Suprapubic skin (tissue), 4 donors: ENCODE data around the gene UBALD1. TPM values are rescaled to one million over a fixed set of nuclear protein-coding genes. Genes with fewer than 3 reads are reported as not detected.

Source experiments
- DNase-seq, 2 donors: peaks; one replicate each; pipeline ENCODE4 v3.0.0-alpha.2; 2019; ENCODE audit warnings: low spot score in 2 of 2
- H3K27ac ChIP-seq: fragments of 200-600 bp; sonication (generic); one replicate; pipeline ENCODE4 v1.5.1; 2019
- H3K27me3 ChIP-seq: fragments of 200-600 bp; sonication (generic); one replicate; pipeline ENCODE4 v1.5.1; 2019
- H3K36me3 ChIP-seq: fragments of 200-600 bp; sonication (generic); one replicate; pipeline ENCODE4 v1.5.1; 2019
- H3K4me1 ChIP-seq: fragments of 200-600 bp; sonication (generic); one replicate; pipeline ENCODE4 v1.5.1; 2019
- H3K4me3 ChIP-seq: fragments of 200-600 bp; sonication (generic); one replicate; pipeline ENCODE4 v1.5.1; 2019; ENCODE audit warnings: mild to moderate bottlenecking
- H3K9me3 ChIP-seq: fragments of 200-600 bp; sonication (generic); one replicate; pipeline ENCODE4 v1.5.1; 2019
- EP300 ChIP-seq: sonication (generic); formaldehyde crosslinking; IDR thresholded peaks from one replicate; pipeline ENCODE4 v1.6.1; 2017; ENCODE audit warnings: antibody characterized with exemption
- POLR2A ChIP-seq, 2 donors: fragments of 450-650 bp; IDR thresholded peaks; one replicate each; pipeline ENCODE4 v1.6.1; 2017; ENCODE audit warnings: antibody characterized with exemption in 2 of 2, mild to moderate bottlenecking in 2 of 2, moderate library complexity in 2 of 2
- POLR2AphosphoS5 ChIP-seq, 3 donors: sonication (generic); formaldehyde crosslinking; IDR thresholded peaks; one replicate each; pipeline ENCODE4 v1.6.1; 2017; ENCODE audit warnings: antibody characterized with exemption in 3 of 3
- WGBS: methylation state at CpG from one replicate; pipeline ENCODE4 v1.1.5; 2018; 5-methylcytosine and 5-hydroxymethylcytosine counted together
- total RNA-seq, 4 donors: library from RNA; depleted of rRNA; stranded (reverse); fragments of >200 nt; gene quantifications; one replicate each; pipeline ENCODE4 v1.1.0, GENCODE V29; 2016
- TF ChIP-seq, protein P1 (sequence below), 2 donors: fragments of 200-600 bp in 1 of 2; fragments of 450-650 bp in 1 of 2; sonication (generic) in 1 of 2; IDR thresholded peaks; one replicate each; pipeline ENCODE4 v1.5.1; 2016 to 2019; ENCODE audit warnings: antibody characterized with exemption in 2 of 2, mild to moderate bottlenecking in 1 of 2, moderate library complexity in 1 of 2

The UBALD1 gene
- total RNA-seq, 4 donors from 2014 or later, result 11.5 to 29.7 (median 15.2) TPM

GRCh38 chr16:4623593-4623992, 8.9 kb upstream of the UBALD1 start:
- H3K27me3 ChIP-seq, result no peaks in the 10 kb centered on the region
- H3K27ac ChIP-seq, result no peak overlapping the region
- TF ChIP-seq POLR2A (IDR thresholded peaks at IDR 0.05) (no peak), POLR2AphosphoS5 (IDR thresholded peaks at IDR 0.05) (no peak)
- H3K36me3 ChIP-seq, result no peaks in the 10 kb centered on the region
- no peaks in the 10 kb centered on the region for H3K9me3 ChIP-seq
- DNase-seq, result no peak
- no peak overlapping the region for H3K4me3 ChIP-seq
- peaks cover 29% of the 10 kb centered on the region for H3K4me1 ChIP-seq
- 79% methylated on average over 7 of the region's 7 CpGs for WGBS

GRCh38 chr16:4618645-4619418, 4.1 kb upstream of the UBALD1 start:
- DNase-seq, result no peak
- TF ChIP-seq EP300 (no peak), POLR2AphosphoS5 (IDR thresholded peaks at IDR 0.05) (no peak)
- Histone ChIP-seq H3K27ac (no peak overlapping the region), H3K4me1 (peaks cover 39% of the 10 kb centered on the region), H3K9me3 (no peaks in the 10 kb centered on the region), H3K4me3 (no peak overlapping the region), H3K27me3 (no peaks in the 10 kb centered on the region), H3K36me3 (no peaks in the 10 kb centered on the region)
- 71% methylated on average over 7 of the region's 8 CpGs for WGBS

DNA sequence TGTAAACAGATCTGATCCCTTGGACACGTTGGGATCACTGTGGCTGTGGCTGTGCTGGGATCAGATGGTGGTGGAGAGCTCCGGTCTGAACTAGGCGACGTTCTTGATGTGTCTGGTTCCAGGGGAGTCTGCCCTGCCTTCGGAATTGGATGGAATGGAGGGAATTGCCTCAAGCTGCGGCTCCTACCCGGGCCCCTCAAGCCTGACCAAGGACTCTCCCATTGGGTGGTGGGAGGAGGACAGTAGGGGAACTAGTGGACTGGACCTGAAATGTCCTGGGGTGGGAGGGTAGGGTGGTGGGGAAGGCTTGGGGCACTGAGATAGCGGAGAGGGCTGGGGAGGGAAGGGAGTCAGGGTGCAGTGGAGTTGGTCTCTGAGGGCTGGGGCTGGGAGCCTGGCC, 3.2 kb upstream of the UBALD1 start:
- H3K27me3 ChIP-seq, result no peaks in the 10 kb centered on the region
- H3K4me1 ChIP-seq, result peaks cover 49% of the 10 kb centered on the region
- WGBS, result 92% methylated on average over 8 of the region's 8 CpGs
- DNase-seq, result no peak
- no peaks in the 10 kb centered on the region for H3K9me3 ChIP-seq
- no peak for TF ChIP-seq EP300
- TF ChIP-seq POLR2A (IDR thresholded peaks at IDR 0.05), result no peak
- TF ChIP-seq POLR2AphosphoS5 (IDR thresholded peaks at IDR 0.05), result no peak
- TF ChIP-seq, protein P1, sequence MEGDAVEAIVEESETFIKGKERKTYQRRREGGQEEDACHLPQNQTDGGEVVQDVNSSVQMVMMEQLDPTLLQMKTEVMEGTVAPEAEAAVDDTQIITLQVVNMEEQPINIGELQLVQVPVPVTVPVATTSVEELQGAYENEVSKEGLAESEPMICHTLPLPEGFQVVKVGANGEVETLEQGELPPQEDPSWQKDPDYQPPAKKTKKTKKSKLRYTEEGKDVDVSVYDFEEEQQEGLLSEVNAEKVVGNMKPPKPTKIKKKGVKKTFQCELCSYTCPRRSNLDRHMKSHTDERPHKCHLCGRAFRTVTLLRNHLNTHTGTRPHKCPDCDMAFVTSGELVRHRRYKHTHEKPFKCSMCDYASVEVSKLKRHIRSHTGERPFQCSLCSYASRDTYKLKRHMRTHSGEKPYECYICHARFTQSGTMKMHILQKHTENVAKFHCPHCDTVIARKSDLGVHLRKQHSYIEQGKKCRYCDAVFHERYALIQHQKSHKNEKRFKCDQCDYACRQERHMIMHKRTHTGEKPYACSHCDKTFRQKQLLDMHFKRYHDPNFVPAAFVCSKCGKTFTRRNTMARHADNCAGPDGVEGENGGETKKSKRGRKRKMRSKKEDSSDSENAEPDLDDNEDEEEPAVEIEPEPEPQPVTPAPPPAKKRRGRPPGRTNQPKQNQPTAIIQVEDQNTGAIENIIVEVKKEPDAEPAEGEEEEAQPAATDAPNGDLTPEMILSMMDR (IDR thresholded peaks at IDR 0.05), result no peak
- no peak overlapping the region for H3K4me3 ChIP-seq
- no peaks in the 10 kb centered on the region for H3K36me3 ChIP-seq
- no peak overlapping the region for H3K27ac ChIP-seq

- under 1% methylated on average over 40 of the region's 57 CpGs for WGBS
- peaks cover 63% of the 10 kb centered on the region for H3K4me1 ChIP-seq
- no peaks in the 10 kb centered on the region for H3K27me3 ChIP-seq
- DNase-seq, result peak; percentile 100
- peak overlapping the region; percentile 99 for H3K4me3 ChIP-seq
- H3K36me3 ChIP-seq, result no peaks in the 10 kb centered on the region
- H3K9me3 ChIP-seq, result no peaks in the 10 kb centered on the region
- TF ChIP-seq, protein P1 (IDR thresholded peaks at IDR 0.05), result peak in 1 of 2 donors; percentile 28
- TF ChIP-seq POLR2AphosphoS5 (IDR thresholded peaks at IDR 0.05), result peak in 1 of 3 donors; percentile 43
- TF ChIP-seq POLR2A (IDR thresholded peaks at IDR 0.05), result no peak
- peak overlapping the region; percentile 96 for H3K27ac ChIP-seq
These were observed 1.5 kb upstream of the UBALD1 start for GRCh38 chr16:4616047-4616811.

DNA sequence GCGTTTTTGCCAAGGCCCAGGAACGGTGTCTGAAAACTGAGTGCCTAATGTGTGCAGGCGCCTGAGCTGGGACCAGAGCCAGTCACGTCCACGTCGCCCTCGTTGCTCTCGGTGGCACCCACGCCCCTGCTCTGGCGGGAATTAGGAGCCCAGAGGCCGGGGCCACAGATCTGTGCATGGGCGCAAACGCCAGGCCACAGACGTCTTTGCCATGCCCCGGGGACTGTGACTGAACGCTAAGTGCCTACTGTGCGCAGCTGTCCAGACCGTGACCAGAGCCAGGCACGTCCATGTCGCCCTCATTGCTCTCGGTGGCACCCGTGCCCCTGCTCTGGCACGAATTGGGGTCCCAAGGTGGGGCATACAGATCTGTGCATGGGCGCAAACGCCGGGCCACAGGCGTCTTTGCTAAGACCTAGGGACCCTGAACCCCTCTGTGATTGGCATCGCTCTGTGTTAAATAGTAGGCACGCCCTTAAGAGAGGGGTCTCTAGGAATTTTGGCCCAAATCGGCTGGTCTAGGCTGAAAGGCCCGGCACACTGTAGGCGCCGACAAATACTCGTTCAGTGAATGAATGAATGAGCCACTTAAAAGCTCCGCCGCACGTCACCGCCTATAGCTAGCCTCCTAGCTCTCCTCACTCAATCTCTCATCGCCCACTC, 827 bp upstream of the UBALD1 start:
- peaks cover 65% of the 10 kb centered on the region for H3K4me1 ChIP-seq
- DNase-seq, result no peak
- no peaks in the 10 kb centered on the region for H3K36me3 ChIP-seq
- WGBS, result 43% methylated on average over 15 of the region's 39 CpGs
- TF ChIP-seq EP300 (no peak), POLR2AphosphoS5 (IDR thresholded peaks at IDR 0.05) (no peak), POLR2A (IDR thresholded peaks at IDR 0.05) (no peak)
- TF ChIP-seq, protein P1 (IDR thresholded peaks at IDR 0.05), result no peak
- no peaks in the 10 kb centered on the region for H3K27me3 ChIP-seq
- H3K9me3 ChIP-seq, result no peaks in the 10 kb centered on the region
- H3K4me3 ChIP-seq, result peak overlapping the region; percentile 99
- peak overlapping the region; percentile 80 for H3K27ac ChIP-seq
